Adrenal gland (tissue), 5 donors: ENCODE measurements around the gene GRB14.

Source experiments
- CTCF ChIP-seq, 6 experiments: fragments of 450-650 bp in 4 of 6; fragments of 200-600 bp in 2 of 6; sonication (generic) in 1 of 6; IDR thresholded peaks; 1 replicate in 5 of 6; 2 replicates in 1 of 6; pipeline versions ENCODE4 v1.5.1 to v1.8.0; 2016 to 2021; ENCODE audit warnings: antibody characterized with exemption in 6 of 6, mild to moderate bottlenecking in 2 of 6, moderate library complexity in 1 of 6
- POLR2A ChIP-seq, 2 donors: fragments of 450-650 bp; IDR thresholded peaks; one replicate each; pipeline ENCODE4 v1.6.1; 2017; ENCODE audit warnings: antibody characterized with exemption in 2 of 2, mild to moderate bottlenecking in 2 of 2, moderate library complexity in 1 of 2
- donor health status: DM: no; HTN: no; CAD: no.

DNA sequence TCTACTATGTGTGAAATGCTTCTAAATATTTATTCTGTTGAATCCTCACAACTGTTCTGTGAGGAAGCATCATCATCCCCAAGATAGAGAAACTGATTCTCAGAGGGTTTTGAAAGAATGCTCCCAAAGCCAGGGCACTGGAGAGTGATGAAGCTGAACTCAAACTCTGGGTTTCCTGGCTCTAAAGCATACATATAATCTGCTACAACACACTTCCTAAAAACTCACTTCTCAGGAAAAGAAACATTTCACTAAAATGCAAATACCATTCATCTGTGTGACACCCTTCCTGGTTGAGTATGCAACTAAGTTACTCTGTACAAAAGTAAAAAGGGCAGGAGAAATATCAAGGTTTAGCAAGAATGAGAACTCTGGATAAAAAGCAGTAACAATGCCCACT, 58.6 kb downstream of the GRB14 start:
- TF ChIP-seq CTCF (IDR thresholded peaks at IDR 0.05) (no peak), POLR2A (IDR thresholded peaks at IDR 0.05) (no peak)
